HepG2 (cell line): Measurements from ENCODE around the gene ADGRD1. TPM values are rescaled to one million over a fixed set of nuclear protein-coding genes. Genes with fewer than 3 reads are reported as not detected.

Source experiments
- ATAC-seq: fragments of 200-7000 bp; cut with Tn5 transposase; 3 replicates; pipeline ENCODE4 v1.9.1; 2020; ENCODE audit warnings: mild to moderate bottlenecking, moderate library complexity
- BruUV-seq: library from RNA; stranded (reverse); fragments of 400-500 nt; replicated peaks from 2 replicates; lab custom pipeline; 2021; lab: Mats Ljungman, UMichigan
- CTCF ChIA-PET: fragments of 300-600 bp; formaldehyde crosslinking; extraction: SDS; loops from one replicate; lab custom pipeline; 2021; ENCODE audit warnings: low total read pairs, inconsistent platforms, low intra/inter-chr PET ratio; lab: Yijun Ruan, JAX
- POLR2A ChIA-PET: fragments of 350-600 bp; sonication (Branson Sonifier 250); formaldehyde crosslinking; loops from one replicate; lab custom pipeline; 2020; ENCODE audit warnings: antibody characterized with exemption, inconsistent platforms; lab: Yijun Ruan, JAX
- DNase-seq: peaks from one replicate; pipeline ENCODE4 v3.0.0-alpha.2; 2015; ENCODE audit warnings: low spot score
- FAIRE-seq: peaks from 3 replicates; lab custom pipeline; 2011; peaks lifted over from hg19 to GRCh38; lab: Jason Lieb, UNC
- H2AFZ ChIP-seq: one replicate; pipeline ENCODE4 v1.6.1; 2011; ENCODE audit warnings: low read length, inconsistent platforms
- H3K27ac ChIP-seq: fragments of 300-600 bp; 3 replicates; pipeline ENCODE4 v1.8.0; 2011; ENCODE audit warnings: mixed run types, mild to moderate bottlenecking, mixed read lengths, low read length, inconsistent platforms; ENCODE audit not compliant: insufficient read depth; ENCODE audit errors: extremely low read length
- H3K27me3 ChIP-seq, 2 experiments: fragments of 200-600 bp in 1 of 2; 2 replicates in 1 of 2; 3 replicates in 1 of 2; pipeline versions ENCODE4 v1.6.0 to v1.8.0; 2011; ENCODE audit warnings: low read length in 2 of 2, mild to moderate bottlenecking in 2 of 2, moderate library complexity in 2 of 2, inconsistent platforms in 1 of 2; ENCODE audit not compliant: insufficient read depth in 2 of 2, control insufficient read depth in 1 of 2
- H3K36me3 ChIP-seq, 2 experiments: fragments of 200-600 bp in 1 of 2; replicated peaks in 1 of 2; 2 replicates in 1 of 2; 3 replicates in 1 of 2; pipeline versions ENCODE4 v1.5.1 to v1.8.0; 2011; ENCODE audit warnings: low read length in 2 of 2, inconsistent platforms in 1 of 2; ENCODE audit not compliant: insufficient read depth in 2 of 2, control insufficient read depth in 1 of 2
- H3K4me1 ChIP-seq: 2 replicates; pipeline ENCODE4 v1.5.1; 2012; ENCODE audit warnings: low read length, inconsistent platforms; ENCODE audit not compliant: insufficient read depth
- H3K4me2 ChIP-seq: 2 replicates; pipeline ENCODE4 v1.6.0; 2011; ENCODE audit warnings: low read depth, low read length, inconsistent platforms
- H3K4me3 ChIP-seq, 3 experiments: fragments of 200-600 bp in 1 of 3; sonication (generic), shearing (Covaris generic) in 1 of 3; replicated peaks in 1 of 3; 2 replicates each; pipeline ENCODE4 v1.5.1; 2011 to 2016; ENCODE audit warnings: low read length in 3 of 3, inconsistent platforms in 2 of 3, low read depth in 2 of 3, mild to moderate bottlenecking in 2 of 3, control low read depth in 1 of 3, mixed read lengths in 1 of 3; ENCODE audit not compliant: insufficient read depth in 1 of 3
- H3K79me2 ChIP-seq: one replicate; pipeline ENCODE4 v1.6.1; 2011; ENCODE audit warnings: low read length, inconsistent platforms; ENCODE audit not compliant: insufficient read depth
- H3K9ac ChIP-seq: 2 replicates; pipeline ENCODE4 v1.6.0; 2011; ENCODE audit warnings: mild to moderate bottlenecking, low read depth, low read length, inconsistent platforms; ENCODE audit not compliant: insufficient read depth
- H3K9me3 ChIP-seq: 2 replicates; pipeline ENCODE4 v1.5.1; 2012; ENCODE audit warnings: mild to moderate bottlenecking, low read length
- H4K20me1 ChIP-seq: 2 replicates; pipeline ENCODE4 v1.6.0; 2011; ENCODE audit warnings: inconsistent platforms, mild to moderate bottlenecking, low read length, moderate library complexity; ENCODE audit not compliant: insufficient read depth
- HBP1 ChIP-seq: IDR thresholded peaks from 2 replicates; pipeline ENCODE4 v1.6.1; 2016; ENCODE audit warnings: low read depth, control low read depth
- MTA3 ChIP-seq: sonication (generic); formaldehyde crosslinking; IDR thresholded peaks from 2 replicates; pipeline ENCODE4 v1.4.0; 2020; ENCODE audit warnings: missing genetic modification reagents
- PRMT3 ChIP-seq: sonication (generic); formaldehyde crosslinking; IDR thresholded peaks from 2 replicates; pipeline ENCODE4 v1.8.1; 2022; ENCODE audit warnings: low read depth, mild to moderate bottlenecking, moderate library complexity, missing genetic modification reagents, borderline replicate concordance
- TSC22D2 ChIP-seq: sonication (generic); formaldehyde crosslinking; IDR thresholded peaks from 2 replicates; pipeline ENCODE4 v1.5.1; 2020; ENCODE audit warnings: missing genetic modification reagents, mild to moderate bottlenecking, borderline replicate concordance
- ZNF253 ChIP-seq: sonication (generic); formaldehyde crosslinking; IDR thresholded peaks from 2 replicates; pipeline ENCODE4 v1.8.0; 2022; ENCODE audit warnings: mild to moderate bottlenecking, missing genetic modification reagents, borderline replicate concordance
- ZNF329 ChIP-seq: sonication (generic); formaldehyde crosslinking; IDR thresholded peaks from 2 replicates; pipeline ENCODE4 v1.9.0; 2021; ENCODE audit warnings: low read depth, mild to moderate bottlenecking, missing genetic modification reagents
- ZNF331 ChIP-seq: sonication (generic); formaldehyde crosslinking; IDR thresholded peaks from 2 replicates; pipeline ENCODE4 v1.4.0; 2020; ENCODE audit warnings: missing genetic modification reagents
- WGBS: methylation state at CpG from one replicate; pipeline ENCODE4 v1.1.6; 2017; ENCODE audit warnings: low lambda C conversion rate; 5-methylcytosine and 5-hydroxymethylcytosine counted together
- in situ Hi-C: cut with HindIII; loops from 2 replicates; pipeline ENCODE4 v1.10.0; 2017; ENCODE audit warnings: low pct_unique_long_range_greater_than_20kb; ENCODE audit not compliant: extremely low pct_ligation_motif_present
- intact Hi-C: fragments of 100-400 bp; cut with micrococcal nuclease; formaldehyde crosslinking; loops from one replicate; pipeline ENCODE4 v1.10.0; 2022; ENCODE audit not compliant: unreplicated experiment
- polyA plus RNA-seq, 8 experiments: library from polyadenylated mRNA; depleted of rRNA in 3 of 8; stranded (reverse) in 7 of 8; unstranded in 1 of 8; fragments of >200 nt; fragmentation: Illumina TruSeq in 4 of 8; extraction: Trizol in 4 of 8; gene quantifications; 2 replicates each; pipeline versions ENCODE4 v1.2.1 to v1.2.3, GENCODE V29; 2011 to 2016; ENCODE audit warnings: low read depth in 4 of 8, missing spikeins in 1 of 8, mixed read lengths in 1 of 8; ENCODE audit not compliant: insufficient read depth in 1 of 8
- total RNA-seq, 5 experiments: library from RNA; depleted of rRNA; stranded (reverse); fragments of >200 nt; fragmentation: Illumina TruSeq; extraction: Trizol; gene quantifications; 2 replicates each; pipeline ENCODE4 v1.2.3, GENCODE V29; 2016; ENCODE audit warnings: low read depth in 1 of 5
- TF ChIP-seq, protein P1 (sequence below): sonication (generic); formaldehyde crosslinking; IDR thresholded peaks from 2 replicates; pipeline ENCODE4 v1.9.0; 2021; ENCODE audit warnings: missing genetic modification reagents, mild to moderate bottlenecking, borderline replicate concordance

Gene ADGRD1
- total and polyA plus RNA-seq, 2 of the 13 experiments (the other 11 are each of a cell fraction or from before 2014, with no cell fraction given) = 0.46 to 12.4 TPM

DNA sequence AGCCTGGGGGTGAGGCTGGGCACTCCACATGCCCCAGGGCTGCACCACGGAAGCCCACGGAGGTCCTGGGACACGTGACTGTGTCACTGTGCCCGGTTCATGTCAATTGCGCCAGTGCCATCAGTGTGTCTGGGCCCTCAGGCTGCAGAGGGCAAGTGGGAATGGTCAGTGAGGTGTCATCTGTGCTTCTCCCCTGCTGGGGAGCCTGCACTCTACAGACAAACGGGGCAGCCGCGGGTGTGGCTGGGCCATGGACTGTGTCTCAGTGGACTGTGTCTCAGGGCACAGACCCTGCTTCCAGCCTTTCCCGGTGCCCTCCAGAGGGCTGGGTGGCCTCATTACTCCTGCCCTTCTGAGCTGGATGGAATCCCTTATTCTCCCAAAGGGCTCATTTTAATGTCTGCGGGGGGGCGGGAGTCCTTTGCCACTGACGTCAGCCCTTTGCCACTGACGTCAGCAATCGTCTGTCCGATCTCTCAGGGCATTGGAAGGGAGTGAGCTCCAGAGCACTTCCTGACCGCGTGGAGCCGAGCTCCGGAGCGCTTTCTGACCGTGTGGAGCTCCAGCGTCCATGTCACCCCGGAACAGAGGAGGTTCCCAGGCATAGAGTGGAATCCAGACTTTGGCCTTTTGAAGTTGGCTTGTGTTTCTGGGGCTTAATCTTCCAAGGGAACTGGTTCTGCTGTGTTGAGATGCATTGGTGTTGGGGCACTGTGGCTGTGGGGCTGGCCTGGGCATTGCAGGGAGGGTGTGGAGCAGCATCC, 72.4 kb downstream of the ADGRD1 start:
- ChIA-PET POLR2A (no interaction called here), CTCF (no interaction called here)
- no peak overlapping the region for H3K4me2 ChIP-seq
- H2AFZ ChIP-seq = no peak overlapping the region
- no TSS peak for BruUV-seq
- H3K27me3 ChIP-seq = no peaks in the 10 kb centered on the region
- H3K36me3 ChIP-seq = peaks cover 0 to 3% of the 10 kb centered on the region in 2 experiments; a peak in 1 of 5 replicates
- peaks cover 30% of the 10 kb centered on the region for H3K4me1 ChIP-seq
- no peaks in the 10 kb centered on the region for H4K20me1 ChIP-seq
- no peaks in the 10 kb centered on the region for H3K79me2 ChIP-seq
- ATAC-seq = peak; percentile 29; the same call in 2 of the 3 replicates
- no peak overlapping the region for H3K9ac ChIP-seq
- in situ Hi-C loops = no loop called here
- no peak for FAIRE-seq
- no peaks in the 10 kb centered on the region for H3K9me3 ChIP-seq
- DNase-seq = no peak
- no peak overlapping the region for H3K27ac ChIP-seq
- TF ChIP-seq ZNF253 (CRISPR knock-in tag) (no peak), ZNF329 (no peak), HBP1 (CRISPR knock-in tag) (no peak), TSC22D2 (CRISPR knock-in tag) (no peak), MTA3 (CRISPR knock-in tag) (no peak), PRMT3 (CRISPR knock-in tag) (no peak), ZNF331 (CRISPR knock-in tag) (no peak)
- TF ChIP-seq, protein P1, sequence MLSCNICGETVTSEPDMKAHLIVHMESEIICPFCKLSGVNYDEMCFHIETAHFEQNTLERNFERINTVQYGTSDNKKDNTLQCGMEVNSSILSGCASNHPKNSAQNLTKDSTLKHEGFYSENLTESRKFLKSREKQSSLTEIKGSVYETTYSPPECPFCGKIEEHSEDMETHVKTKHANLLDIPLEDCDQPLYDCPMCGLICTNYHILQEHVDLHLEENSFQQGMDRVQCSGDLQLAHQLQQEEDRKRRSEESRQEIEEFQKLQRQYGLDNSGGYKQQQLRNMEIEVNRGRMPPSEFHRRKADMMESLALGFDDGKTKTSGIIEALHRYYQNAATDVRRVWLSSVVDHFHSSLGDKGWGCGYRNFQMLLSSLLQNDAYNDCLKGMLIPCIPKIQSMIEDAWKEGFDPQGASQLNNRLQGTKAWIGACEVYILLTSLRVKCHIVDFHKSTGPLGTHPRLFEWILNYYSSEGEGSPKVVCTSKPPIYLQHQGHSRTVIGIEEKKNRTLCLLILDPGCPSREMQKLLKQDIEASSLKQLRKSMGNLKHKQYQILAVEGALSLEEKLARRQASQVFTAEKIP (CRISPR knock-in tag) = no peak
- TF ChIP-seq, all 625 proteins: peak for 0
- no peak overlapping the region for H3K4me3 ChIP-seq
- 84% methylated on average over 14 of the region's 23 CpGs for WGBS
- intact Hi-C loops = no loop called here
